Upper lobe of right lung (tissue), 1 donor: Measurements from ENCODE around the gene JAKMIP3. TPM values are rescaled to one million over a fixed set of nuclear protein-coding genes. Genes with fewer than 3 reads are reported as not detected.

ENCODE experiments used
- ATAC-seq: fragments of 200-7000 bp; cut with Tn5 transposase; one replicate; pipeline ENCODE4 v1.9.1; 2020; ENCODE audit warnings: mild to moderate bottlenecking, moderate library complexity
- DNase-seq: peaks from one replicate; pipeline ENCODE4 v3.0.0-alpha.2; 2020
- H3K27ac ChIP-seq: fragments of 200-600 bp; one replicate; pipeline ENCODE4 v1.8.0; 2022
- H3K27me3 ChIP-seq: fragments of 200-600 bp; one replicate; pipeline ENCODE4 v1.8.0; 2022; ENCODE audit warnings: mild to moderate bottlenecking
- H3K36me3 ChIP-seq: fragments of 200-600 bp; one replicate; pipeline ENCODE4 v1.8.0; 2022
- H3K4me1 ChIP-seq: fragments of 200-600 bp; one replicate; pipeline ENCODE4 v1.8.0; 2022
- H3K4me3 ChIP-seq: fragments of 200-600 bp; one replicate; pipeline ENCODE4 v1.8.0; 2022; ENCODE audit warnings: mild to moderate bottlenecking
- H3K9me3 ChIP-seq: fragments of 200-600 bp; one replicate; pipeline ENCODE4 v1.8.0; 2022
- intact Hi-C: fragments of 100-400 bp; cut with DNase I; formaldehyde crosslinking; loops from one replicate; pipeline ENCODE4 v1.11.0; 2022
- total RNA-seq: library from RNA; stranded (reverse); fragmentation: NEBNext Ultra II Directional; extraction: Animal tissue kit (Norgen Biotek cat#: 25700); gene quantifications from one replicate; pipeline ENCODE4 v1.2.1, GENCODE V29; 2021
- TF ChIP-seq, protein P1 (sequence below): fragments of 200-600 bp; IDR thresholded peaks from one replicate; pipeline ENCODE4 v1.8.0; 2022; ENCODE audit warnings: antibody characterized with exemption
- donor health status: DM: no; HTN: yes; CAD: no; lungs with severe emphysema.

Gene JAKMIP3
- total RNA-seq, 1 donor from 2014 or later = 0.32 TPM

DNA sequence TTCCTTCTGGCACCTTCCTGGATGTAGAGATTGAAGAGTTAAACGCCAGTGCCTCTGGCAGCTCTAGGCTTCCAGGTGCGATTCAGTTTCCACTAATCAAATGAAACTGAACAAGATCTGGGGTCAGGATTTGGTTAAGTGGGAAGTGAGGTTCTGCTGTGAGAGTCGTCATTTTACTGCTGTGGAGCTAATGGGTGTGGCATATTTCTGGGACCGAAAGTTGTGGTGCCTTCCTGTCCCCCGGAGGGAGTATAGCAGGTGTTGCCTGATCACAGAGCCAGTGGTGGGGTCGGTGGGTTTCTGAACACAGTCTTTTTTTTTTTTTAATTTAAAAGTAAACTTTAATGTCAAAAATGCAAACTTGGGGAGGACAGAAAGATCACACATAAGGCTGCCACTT lies 37.0 kb upstream of the JAKMIP3 start:
- no peaks in the 10 kb centered on the region for H3K36me3 ChIP-seq
- H3K4me1 ChIP-seq = no peaks in the 10 kb centered on the region
- H3K27ac ChIP-seq = no peak overlapping the region
- DNase-seq = no peak
- H3K4me3 ChIP-seq = no peak overlapping the region
- H3K27me3 ChIP-seq = peaks cover 75% of the 10 kb centered on the region
- TF ChIP-seq, protein P1, sequence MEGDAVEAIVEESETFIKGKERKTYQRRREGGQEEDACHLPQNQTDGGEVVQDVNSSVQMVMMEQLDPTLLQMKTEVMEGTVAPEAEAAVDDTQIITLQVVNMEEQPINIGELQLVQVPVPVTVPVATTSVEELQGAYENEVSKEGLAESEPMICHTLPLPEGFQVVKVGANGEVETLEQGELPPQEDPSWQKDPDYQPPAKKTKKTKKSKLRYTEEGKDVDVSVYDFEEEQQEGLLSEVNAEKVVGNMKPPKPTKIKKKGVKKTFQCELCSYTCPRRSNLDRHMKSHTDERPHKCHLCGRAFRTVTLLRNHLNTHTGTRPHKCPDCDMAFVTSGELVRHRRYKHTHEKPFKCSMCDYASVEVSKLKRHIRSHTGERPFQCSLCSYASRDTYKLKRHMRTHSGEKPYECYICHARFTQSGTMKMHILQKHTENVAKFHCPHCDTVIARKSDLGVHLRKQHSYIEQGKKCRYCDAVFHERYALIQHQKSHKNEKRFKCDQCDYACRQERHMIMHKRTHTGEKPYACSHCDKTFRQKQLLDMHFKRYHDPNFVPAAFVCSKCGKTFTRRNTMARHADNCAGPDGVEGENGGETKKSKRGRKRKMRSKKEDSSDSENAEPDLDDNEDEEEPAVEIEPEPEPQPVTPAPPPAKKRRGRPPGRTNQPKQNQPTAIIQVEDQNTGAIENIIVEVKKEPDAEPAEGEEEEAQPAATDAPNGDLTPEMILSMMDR = no peak
- no peaks in the 10 kb centered on the region for H3K9me3 ChIP-seq
- ATAC-seq = no peak
- intact Hi-C loops = no loop called here

DNA sequence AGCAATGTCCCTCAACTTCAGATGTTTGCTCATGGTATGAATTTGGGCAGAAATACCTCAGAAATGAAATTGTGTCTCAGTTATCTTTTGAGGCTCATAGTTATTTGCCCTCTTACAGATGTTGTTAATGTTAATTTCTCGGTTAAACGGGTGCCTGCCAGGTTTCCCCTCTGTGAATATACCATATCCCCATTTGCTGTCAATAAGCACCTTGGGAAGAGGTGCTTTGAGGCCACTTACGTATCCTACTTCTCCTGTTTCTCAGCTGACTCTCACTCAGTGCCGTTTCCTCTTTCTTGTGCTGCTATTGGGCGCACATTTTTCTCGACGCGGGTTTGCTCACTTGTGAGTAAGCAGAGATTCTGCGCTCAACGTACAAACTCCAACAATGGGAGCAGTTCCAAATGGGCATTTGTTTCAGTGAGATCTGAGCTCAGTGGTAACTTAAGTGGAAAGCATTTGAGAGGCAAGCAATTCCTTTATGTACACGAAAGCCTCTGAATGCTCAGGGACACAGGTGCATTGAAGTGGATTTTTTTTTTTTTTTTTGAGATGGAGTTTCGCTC lies 34.8 kb upstream of the JAKMIP3 start:
- Histone ChIP-seq H3K9me3 (no peaks in the 10 kb centered on the region), H3K36me3 (no peaks in the 10 kb centered on the region), H3K27me3 (peaks cover 75% of the 10 kb centered on the region), H3K4me3 (no peak overlapping the region), H3K27ac (no peak overlapping the region), H3K4me1 (no peaks in the 10 kb centered on the region)
- intact Hi-C loops = no loop called here
- ATAC-seq = peak; percentile 46
- DNase-seq = peak; percentile 13
- TF ChIP-seq, protein P1 = no peak

DNA sequence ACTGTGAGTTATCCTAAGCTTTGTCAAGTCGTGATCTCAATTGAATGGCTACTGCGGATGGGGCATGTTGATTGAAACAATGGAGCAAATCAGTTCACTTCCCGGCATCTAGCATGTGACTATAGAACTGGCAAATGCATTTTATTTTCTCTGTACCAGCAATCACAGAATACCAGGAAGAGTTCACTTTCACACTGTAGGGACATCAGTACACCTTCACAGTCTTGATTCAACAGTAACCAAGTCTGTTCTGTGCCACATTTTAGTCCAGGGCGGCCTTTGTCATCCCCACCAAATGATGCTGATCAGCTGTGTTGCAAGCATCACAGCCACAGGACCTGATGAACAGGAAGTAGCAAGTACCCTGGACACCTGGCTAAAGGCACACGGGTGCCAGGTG lies 32.1 kb upstream of the JAKMIP3 start:
- intact Hi-C loops = no loop called here
- no peak for ATAC-seq
- no peak overlapping the region for H3K27ac ChIP-seq
- no peaks in the 10 kb centered on the region for H3K4me1 ChIP-seq
- peaks cover 76% of the 10 kb centered on the region for H3K27me3 ChIP-seq
- no peaks in the 10 kb centered on the region for H3K9me3 ChIP-seq
- no peaks in the 10 kb centered on the region for H3K36me3 ChIP-seq
- H3K4me3 ChIP-seq = no peak overlapping the region
- TF ChIP-seq, protein P1 = no peak
- DNase-seq = no peak

DNA sequence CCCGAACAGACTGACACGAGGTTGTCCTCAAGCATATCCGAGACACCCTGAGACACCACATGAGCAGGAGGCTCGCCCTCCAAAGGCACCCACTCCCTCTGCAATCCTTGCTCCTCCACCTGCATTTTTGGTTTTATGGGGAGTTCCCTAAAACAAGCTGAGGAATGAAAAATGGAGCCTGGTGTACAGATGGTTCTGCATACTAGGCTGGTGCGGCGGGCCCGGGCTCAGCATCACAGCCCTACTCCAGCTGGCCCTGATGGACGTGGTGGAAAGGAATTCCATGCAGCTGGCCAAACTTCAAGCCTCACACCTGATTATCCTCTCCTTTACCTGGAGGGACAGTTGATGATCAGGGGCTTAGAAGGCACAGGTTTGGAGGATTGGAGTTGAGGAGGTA lies 30.3 kb upstream of the JAKMIP3 start:
- ATAC-seq (no peak), DNase-seq (no peak)
- Histone ChIP-seq H3K27me3 (peaks cover 70% of the 10 kb centered on the region), H3K9me3 (no peaks in the 10 kb centered on the region), H3K27ac (no peak overlapping the region), H3K36me3 (no peaks in the 10 kb centered on the region), H3K4me3 (no peak overlapping the region), H3K4me1 (no peaks in the 10 kb centered on the region)
- TF ChIP-seq, protein P1 = no peak
- intact Hi-C loops = no loop called here

DNA sequence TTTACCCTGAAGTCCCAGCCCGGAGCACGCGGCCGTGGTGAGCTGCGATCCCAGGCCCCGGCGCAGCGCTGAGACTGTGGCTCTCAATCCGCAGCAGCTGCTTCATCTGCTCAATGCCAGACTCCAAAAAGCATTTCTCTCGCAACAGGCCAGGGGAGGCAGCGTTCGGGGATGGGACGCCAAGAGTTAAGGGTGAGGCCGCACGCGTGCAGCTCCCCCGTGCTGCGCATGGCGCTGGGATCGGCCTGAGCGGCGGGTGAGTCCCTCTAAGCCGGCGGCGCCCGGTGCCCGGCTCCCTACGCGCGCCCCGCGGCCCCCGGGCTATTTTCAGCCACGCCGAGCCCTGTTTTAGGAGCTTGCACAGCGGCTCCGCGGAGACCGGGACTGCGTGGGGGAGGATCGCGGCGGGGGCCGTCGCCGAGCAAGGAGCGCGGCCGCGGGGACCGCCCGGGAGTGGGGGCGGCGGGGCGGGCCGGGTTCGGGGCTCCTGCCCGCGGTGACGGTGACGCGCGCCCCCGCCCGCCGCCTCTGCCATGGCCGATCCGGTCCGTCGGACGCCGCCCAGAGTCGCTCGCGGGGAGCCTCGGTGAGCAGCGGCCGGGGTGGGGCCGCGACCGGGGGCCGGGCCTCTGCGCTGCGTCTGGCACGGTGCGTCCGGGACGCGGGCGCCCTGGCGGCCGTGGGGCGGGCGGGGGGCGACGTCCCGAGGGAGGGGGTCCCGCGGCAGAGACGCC lies 29.4 kb upstream of the JAKMIP3 start:
- ATAC-seq = peak; percentile 11
- no peaks in the 10 kb centered on the region for H3K4me1 ChIP-seq
- peak overlapping the region; percentile 29 for H3K4me3 ChIP-seq
- DNase-seq = no peak
- no peaks in the 10 kb centered on the region for H3K36me3 ChIP-seq
- TF ChIP-seq, protein P1 = no peak
- H3K27ac ChIP-seq = no peak overlapping the region
- H3K9me3 ChIP-seq = no peaks in the 10 kb centered on the region
- H3K27me3 ChIP-seq = peaks cover 70% of the 10 kb centered on the region
- intact Hi-C loops = no loop called here
